Muscle of arm (tissue), 12 donors: ENCODE measurements around the gene ATP1A3. TPM values are rescaled to one million over a fixed set of nuclear protein-coding genes. Genes with fewer than 3 reads are reported as not detected.

Experiments used
- DNase-seq: peaks from one replicate; pipeline ENCODE4 v3.0.0-alpha.2; 2013
- polyA plus RNA-seq, 12 donors: library from polyadenylated mRNA; unstranded; fragments of 120-200 nt; gene quantifications; one replicate each; pipeline ENCODE4 v1.2.1, GENCODE V29; 2013; ENCODE audit not compliant: insufficient read length in 12 of 12

The ATP1A3 gene
- polyA plus RNA-seq, 12 donors: 0.30 to 16.6 (median 0.59) TPM; not detected in 1

- DNase-seq: no peak
Observed at GRCh38 chr19:41987141-41987860, 6.7 kb downstream of the ATP1A3 start.

GRCh38 chr19:41984961-41985360, 9.1 kb downstream of the ATP1A3 start:
- DNase-seq: no peak

- no peak for DNase-seq
Observed at GRCh38 chr19:41981724-41982123, 12.3 kb downstream of the ATP1A3 start.

GRCh38 chr19:41978470-41978869, 15.6 kb downstream of the ATP1A3 start:
- DNase-seq: no peak

- DNase-seq: no peak
Observed at GRCh38 chr19:41977916-41978315, 16.1 kb downstream of the ATP1A3 start.

GRCh38 chr19:41974652-41975051, 19.4 kb downstream of the ATP1A3 start:
- no peak for DNase-seq

GRCh38 chr19:41971363-41971762, 22.7 kb downstream of the ATP1A3 start:
- DNase-seq: no peak

GRCh38 chr19:41969772-41970458, 24.1 kb downstream of the ATP1A3 start:
- DNase-seq: no peak

GRCh38 chr19:41968751-41969595, 25.1 kb downstream of the ATP1A3 start:
- no peak for DNase-seq

GRCh38 chr19:41967054-41967783, 26.8 kb downstream of the ATP1A3 start:
- no peak for DNase-seq

- DNase-seq: no peak
Observed at GRCh38 chr19:41965106-41965505, 28.9 kb downstream of the ATP1A3 start.

- DNase-seq: no peak
Observed at GRCh38 chr19:41960973-41961372, 33.1 kb downstream of the ATP1A3 start.

- DNase-seq: peak; percentile 93
Observed at GRCh38 chr19:41959056-41960053, 34.7 kb downstream of the ATP1A3 start, which contains the start of gene RABAC1. TSS of gene RABAC1 (minus strand) at chr19:41959321. CDS start at chr19:41959292, 29 bp downstream.

- DNase-seq: peak; percentile 85
Observed at GRCh38 chr19:41958367-41959055, 35.5 kb downstream of the ATP1A3 start.

- DNase-seq: peak; percentile 65
Observed at GRCh38 chr19:41957838-41958366, 36.1 kb downstream of the ATP1A3 start.

- DNase-seq: no peak
Observed at GRCh38 chr19:41957161-41957837, 36.7 kb downstream of the ATP1A3 start.

GRCh38 chr19:41956621-41957020, 37.4 kb downstream of the ATP1A3 start:
- DNase-seq: no peak

GRCh38 chr19:41955521-41955920, 38.5 kb downstream of the ATP1A3 start:
- DNase-seq: no peak

- peak; percentile 80 for DNase-seq
Observed at GRCh38 chr19:41951686-41952172, 42.3 kb downstream of the ATP1A3 start.
